Mammary epithelial cell (primary cell): ENCODE data around the gene SOAT2.

Source experiments
- EZH2 ChIP-seq: IDR thresholded peaks from 2 replicates; pipeline ENCODE4 v1.6.1; 2012; ENCODE audit warnings: low read length, inconsistent platforms, borderline replicate concordance
- TF ChIP-seq, protein P1 (sequence below), 2 donors: IDR thresholded peaks in 1 of 2; conservative IDR thresholded peaks in 1 of 2; 2 replicates each; pipeline ENCODE4 v1.5.1; 2011 to 2012; ENCODE audit warnings: inconsistent platforms in 2 of 2, low read length in 2 of 2, mild to moderate bottlenecking in 2 of 2, control low read depth in 1 of 2, low read depth in 1 of 2; ENCODE audit not compliant: insufficient read depth in 1 of 2; ENCODE audit errors: extremely low read depth in 1 of 2

DNA sequence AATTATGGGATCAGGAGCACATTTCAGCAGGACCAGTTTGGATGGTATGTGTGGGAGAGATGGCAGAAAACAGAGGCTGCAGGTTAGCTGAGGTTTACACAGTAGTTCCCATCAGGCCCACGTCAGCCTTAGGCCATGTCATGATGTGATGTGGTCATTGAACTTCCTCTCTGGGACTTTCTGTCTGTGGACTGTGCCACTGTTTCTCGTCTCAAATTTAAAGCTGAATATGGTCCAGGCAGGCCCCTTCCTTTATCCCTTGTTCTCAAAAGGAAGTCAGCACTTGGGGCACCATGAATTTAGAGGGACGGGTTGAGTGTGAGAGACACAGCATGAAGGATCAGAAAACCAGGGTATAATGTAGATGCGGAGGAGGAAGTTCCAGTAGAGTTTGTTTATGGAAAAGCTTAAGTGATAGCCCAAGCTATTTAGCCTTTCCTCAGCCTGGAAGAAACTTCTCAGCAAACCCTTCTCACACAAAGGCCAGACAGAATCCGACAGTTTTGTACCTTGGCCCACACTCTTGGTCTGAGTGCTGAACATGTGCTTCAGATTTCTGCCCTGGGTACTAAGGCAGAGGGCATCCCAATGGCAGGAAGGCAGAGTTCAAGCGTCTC, 9.4 kb upstream of the SOAT2 start:
- TF ChIP-seq, protein P1, sequence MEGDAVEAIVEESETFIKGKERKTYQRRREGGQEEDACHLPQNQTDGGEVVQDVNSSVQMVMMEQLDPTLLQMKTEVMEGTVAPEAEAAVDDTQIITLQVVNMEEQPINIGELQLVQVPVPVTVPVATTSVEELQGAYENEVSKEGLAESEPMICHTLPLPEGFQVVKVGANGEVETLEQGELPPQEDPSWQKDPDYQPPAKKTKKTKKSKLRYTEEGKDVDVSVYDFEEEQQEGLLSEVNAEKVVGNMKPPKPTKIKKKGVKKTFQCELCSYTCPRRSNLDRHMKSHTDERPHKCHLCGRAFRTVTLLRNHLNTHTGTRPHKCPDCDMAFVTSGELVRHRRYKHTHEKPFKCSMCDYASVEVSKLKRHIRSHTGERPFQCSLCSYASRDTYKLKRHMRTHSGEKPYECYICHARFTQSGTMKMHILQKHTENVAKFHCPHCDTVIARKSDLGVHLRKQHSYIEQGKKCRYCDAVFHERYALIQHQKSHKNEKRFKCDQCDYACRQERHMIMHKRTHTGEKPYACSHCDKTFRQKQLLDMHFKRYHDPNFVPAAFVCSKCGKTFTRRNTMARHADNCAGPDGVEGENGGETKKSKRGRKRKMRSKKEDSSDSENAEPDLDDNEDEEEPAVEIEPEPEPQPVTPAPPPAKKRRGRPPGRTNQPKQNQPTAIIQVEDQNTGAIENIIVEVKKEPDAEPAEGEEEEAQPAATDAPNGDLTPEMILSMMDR (conservative IDR thresholded peaks at IDR 0.05 in 1 of 2, IDR thresholded peaks at IDR 0.05 in 1 of 2; ENCODE audit: extremely low read depth in 1 of 2, insufficient read depth in 1 of 2, low read depth in 1 of 2, low read length in 2 of 2): no peak
- no peak for TF ChIP-seq EZH2
